GM12878 (cell line): ENCODE data around the gene OGFOD2. TPM values are rescaled to one million over a fixed set of nuclear protein-coding genes. Genes with fewer than 3 reads are reported as not detected.

Source experiments
- ATAC-seq: fragments of 200-7000 bp; cut with Tn5 transposase; 3 replicates; pipeline ENCODE4 v1.9.1; 2020; ENCODE audit warnings: mild to moderate bottlenecking, moderate library complexity
- BruUV-seq: library from RNA; stranded (reverse); fragments of 400-500 nt; replicated peaks from 2 replicates; lab custom pipeline; 2021; lab: Mats Ljungman, UMichigan
- CTCF ChIA-PET: fragments of 300-600 bp; sonication (Branson Sonifier 250); formaldehyde crosslinking; extraction: SDS; loops from one replicate; lab custom pipeline; 2021; ENCODE audit warnings: inconsistent platforms; lab: Yijun Ruan, JAX
- POLR2A ChIA-PET: fragments of 350-600 bp; formaldehyde crosslinking; extraction: SDS; loops from one replicate; lab custom pipeline; 2021; ENCODE audit warnings: inconsistent platforms; lab: Charles Lee
- RAD21 ChIA-PET: fragments of 300-600 bp; sonication (Branson Sonifier 250); formaldehyde crosslinking; loops from one replicate; lab custom pipeline; 2023; ENCODE audit warnings: antibody characterized with exemption; ENCODE audit not compliant: unreplicated experiment; lab: Charles Lee
- SMC1A ChIA-PET: fragments of 300-600 bp; sonication (Branson Sonifier 250); formaldehyde crosslinking; loops from one replicate; lab custom pipeline; 2023; ENCODE audit not compliant: unreplicated experiment, uncharacterized antibody; lab: Charles Lee
- DNase-seq: peaks from one replicate; pipeline ENCODE4 v3.0.0-alpha.2; 2011; ENCODE audit warnings: low read depth, low spot score
- FAIRE-seq: peaks from 3 replicates; lab custom pipeline; 2011; peaks lifted over from hg19 to GRCh38; lab: Jason Lieb, UNC
- H2AFZ ChIP-seq: 2 replicates; pipeline ENCODE4 v1.6.0; 2011; ENCODE audit warnings: low read depth, low read length, control low read depth; ENCODE audit not compliant: control insufficient read depth
- H3K27ac ChIP-seq: 2 replicates; pipeline ENCODE4 v1.5.1; 2011; ENCODE audit warnings: control low read depth; ENCODE audit not compliant: control insufficient read depth, insufficient read depth
- H3K27me3 ChIP-seq, 2 experiments: replicated peaks in 1 of 2; 2 replicates each; pipeline versions ENCODE4 v1.6.0 to v1.6.1; 2011; ENCODE audit warnings: low read length in 1 of 2; ENCODE audit not compliant: control insufficient read depth in 2 of 2, insufficient read depth in 2 of 2
- H3K36me3 ChIP-seq, 2 experiments: 2 replicates each; pipeline ENCODE4 v1.5.1; 2011; ENCODE audit warnings: low read length in 1 of 2; ENCODE audit not compliant: control insufficient read depth in 2 of 2, insufficient read depth in 2 of 2
- H3K4me1 ChIP-seq: 2 replicates; pipeline ENCODE4 v1.6.1; 2011; ENCODE audit warnings: mild to moderate bottlenecking, low read length, moderate library complexity, mixed read lengths; ENCODE audit not compliant: control insufficient read depth, insufficient read depth
- H3K4me2 ChIP-seq: 2 replicates; pipeline ENCODE4 v1.6.0; 2011; ENCODE audit warnings: control low read depth; ENCODE audit not compliant: control insufficient read depth, insufficient read depth
- H3K4me3 ChIP-seq: fragments of 200-600 bp; sonication (generic); 2 replicates; pipeline ENCODE4 v1.5.1; 2016
- H3K79me2 ChIP-seq: 2 replicates; pipeline ENCODE4 v1.6.0; 2011; ENCODE audit warnings: low read length; ENCODE audit not compliant: control insufficient read depth, insufficient read depth
- H3K9ac ChIP-seq: 2 replicates; pipeline ENCODE4 v1.8.0; 2011; ENCODE audit warnings: low read length, control low read depth, mixed read lengths; ENCODE audit not compliant: control insufficient read depth, insufficient read depth
- H3K9me3 ChIP-seq: replicated peaks from 3 replicates; pipeline ENCODE4 v1.5.1; 2011; ENCODE audit warnings: mild to moderate bottlenecking, low read length; ENCODE audit not compliant: control insufficient read depth, insufficient read depth
- H4K20me1 ChIP-seq: 2 replicates; pipeline ENCODE4 v1.6.0; 2011; ENCODE audit not compliant: control insufficient read depth, insufficient read depth
- IKZF2 ChIP-seq, 2 experiments: fragments of 450-650 bp; IDR thresholded peaks; 2 replicates each; pipeline ENCODE4 v1.6.1; 2017; ENCODE audit warnings: mild to moderate bottlenecking in 2 of 2, moderate library complexity in 2 of 2
- MXI1 ChIP-seq: fragments of 150-350 bp; IDR thresholded peaks from 2 replicates; pipeline ENCODE4 v1.6.1; 2011; ENCODE audit warnings: low read depth, mild to moderate bottlenecking, inconsistent platforms, low read length, improper control_type of control experiment
- RELB ChIP-seq: fragments of 450-650 bp; IDR thresholded peaks from 2 replicates; pipeline ENCODE4 v1.6.1; 2017; ENCODE audit warnings: low read depth, mild to moderate bottlenecking, moderate library complexity
- YBX1 ChIP-seq: fragments of 450-650 bp; IDR thresholded peaks from 2 replicates; pipeline ENCODE4 v1.6.1; 2016; ENCODE audit warnings: antibody characterized with exemption
- WGBS: methylation state at CpG from one replicate; pipeline ENCODE4 v1.1.6; 2016; ENCODE audit warnings: low lambda C conversion rate; ENCODE audit not compliant: insufficient replicate concordance, insufficient coverage; ENCODE audit errors: missing lambda C conversion rate; 5-methylcytosine and 5-hydroxymethylcytosine counted together
- in situ Hi-C: fragments of 300-500 bp; cut with MboI; formaldehyde crosslinking; loops from 9 replicates; pipeline ENCODE4 v1.14.3; 2018; ENCODE audit warnings: mixed read lengths
- intact Hi-C: fragments of 100-400 bp; cut with micrococcal nuclease; formaldehyde crosslinking; loops from one replicate; pipeline ENCODE4 v1.14.2; 2022; ENCODE audit not compliant: unreplicated experiment
- polyA plus RNA-seq, 11 experiments: library from polyadenylated mRNA; depleted of rRNA in 4 of 11; unstranded in 6 of 11; stranded (reverse) in 5 of 11; fragments of >200 nt; fragmentation: Nextera tagmentation in 4 of 11; fragmentation: Illumina TruSeq in 1 of 11; extraction: Ambion mirVana in 4 of 11; extraction: Trizol in 1 of 11; gene quantifications; 1 replicate in 1 of 11; 2 replicates in 10 of 11; pipeline versions ENCODE4 v1.2.1 to v1.2.3, GENCODE V29; 2011 to 2016; ENCODE audit warnings: inconsistent platforms in 2 of 11, missing spikeins in 2 of 11, low read depth in 1 of 11
- total RNA-seq, 4 experiments: library from RNA; depleted of rRNA in 3 of 4; stranded (reverse); fragments of >200 nt in 3 of 4; fragmentation: Illumina TruSeq in 1 of 4; extraction: Trizol in 1 of 4; gene quantifications; 2 replicates each; pipeline versions ENCODE4 v1.2.1 to v1.2.3, GENCODE V29; 2013 to 2021

Gene OGFOD2
- total and polyA plus RNA-seq, 10 of the 15 experiments (the other 5 are each of a cell fraction or from before 2014, with no cell fraction given), result 0.93 to 29.2 (median 16.3) TPM

- no peaks in the 10 kb centered on the region for H3K79me2 ChIP-seq
- CTCF ChIA-PET, result interaction anchor here (2.7 kb wide), 1 partner anchor 246 kb away, joined by 11 read pairs; no protein-coding TSS in a partner anchor
- POLR2A ChIA-PET, result interaction anchor here (0.6 kb wide), 1 partner anchor 10 kb away, joined by 3 read pairs; no protein-coding TSS in a partner anchor
- H4K20me1 ChIP-seq, result no peaks in the 10 kb centered on the region
- RAD21 ChIA-PET, result interaction anchor here (1.1 kb wide), 1 partner anchor 10 kb away, joined by 3 read pairs; no protein-coding TSS in a partner anchor
- intact Hi-C loops, result no loop called here
- DNase-seq (no peak), FAIRE-seq (no peak), ATAC-seq (no peak)
- in situ Hi-C loops, result no loop called here
- no peak overlapping the region for H3K27ac ChIP-seq
- H2AFZ ChIP-seq, result no peak overlapping the region
- H3K4me1 ChIP-seq, result peaks cover 9% of the 10 kb centered on the region
- H3K9ac ChIP-seq, result no peak overlapping the region
- H3K9me3 ChIP-seq, result no peaks in the 10 kb centered on the region
- TF ChIP-seq MXI1 (no peak), YBX1 (no peak), RELB (no peak), IKZF2 (IDR thresholded peaks at IDR 0.05) (no peak)
- H3K4me3 ChIP-seq, result no peak overlapping the region
- BruUV-seq, result no TSS peak
- SMC1A ChIA-PET, result no interaction called here
- no peaks in the 10 kb centered on the region for H3K36me3 ChIP-seq
- no peak overlapping the region for H3K4me2 ChIP-seq
- no peaks in the 10 kb centered on the region; a peak in 1 of 4 replicates for H3K27me3 ChIP-seq
- WGBS, result 46% methylated on average over 23 of the region's 27 CpGs
These were observed 16.7 kb downstream of the OGFOD2 start for GRCh38 chr12:122991623-122992275.
